ENCODE measurements around the gene ABCC3. TPM values are rescaled to one million over a fixed set of nuclear protein-coding genes. Genes with fewer than 3 reads are reported as not detected.

The ABCC3 gene
- total RNA-seq (100 to 1,000 TPM in 1 of 2 donors, 10 to 100 TPM in 1; 52.3 to 120 TPM), polyA plus RNA-seq (ENCODE audit: insufficient read length in 6 of 6) (10 to 100 TPM; 30.9 to 82.4 (median 47.5) TPM)
- long read RNA-seq, donor 1, full-length matches to known transcripts: 11 of 11 reads
- long read RNA-seq, donor 1, partial matches to known transcripts: 0 of 11 reads
- long read RNA-seq, donor 1, other reads (novel, unspliced or antisense): 0 of 11 reads
- long read RNA-seq, donor 2, full-length matches to known transcripts: 7 of 7 reads
- long read RNA-seq, donor 2, partial matches to known transcripts: 0 of 7 reads
- long read RNA-seq, donor 2, other reads (novel, unspliced or antisense): 0 of 7 reads
- long read RNA-seq, donor 3, partial matches to known transcripts: 0 of 2 reads
- long read RNA-seq, donor 3, other reads (novel, unspliced or antisense): 0 of 2 reads
- long read RNA-seq, donor 4, partial matches to known transcripts: 4 of 12 reads
- long read RNA-seq, donor 4, other reads (novel, unspliced or antisense): 4 of 12 reads
- long read RNA-seq, donor 5, full-length matches to known transcripts: 3 of 3 reads
- long read RNA-seq, donor 5, partial matches to known transcripts: 0 of 3 reads
- long read RNA-seq, donor 5, other reads (novel, unspliced or antisense): 0 of 3 reads
- long read RNA-seq, donor 6, partial matches to known transcripts: 0 of 1 reads
- long read RNA-seq, donor 6, other reads (novel, unspliced or antisense): 0 of 1 reads
- long read RNA-seq, donor 7, partial matches to known transcripts: 0 of 3 reads
- long read RNA-seq, donor 7, other reads (novel, unspliced or antisense): 0 of 3 reads
- long read RNA-seq, donor 8, partial matches to known transcripts: 0 of 3 reads
- long read RNA-seq, donor 8, other reads (novel, unspliced or antisense): 0 of 3 reads
- long read RNA-seq, donor 9: 0 reads
- long read RNA-seq, donor 10, transcript ABCC3-202 (12 exons, 1,881 nt): major isoform, 5 of 12 reads
- long read RNA-seq, donor 10, partial matches to known transcripts: 1 of 12 reads
- long read RNA-seq, donor 10, other reads (novel, unspliced or antisense): 6 of 12 reads
- long read RNA-seq, donor 11: 0 reads
- long read RNA-seq, donor 12, partial matches to known transcripts: 0 of 4 reads
- long read RNA-seq, donor 12, other reads (novel, unspliced or antisense): 0 of 4 reads

- Histone ChIP-seq H3K27me3 (peaks cover 0 to 67% of the 10 kb centered on the region in 2 donors), H3K4me1 (peaks cover 18 to 58% of the 10 kb centered on the region in 2 donors), H3K9me3 (no peaks in the 10 kb centered on the region), H3K4me3 (peak within 1 kb of the TSS; percentile 61 to 68), H3K36me3 (no peaks in the 10 kb centered on the region), H3K27ac (peak within 1 kb of the TSS; percentile 66 to 81)
- ATAC-seq: peak; percentile 73
- intact Hi-C loops (cut with DNase I): loop anchor here in 1 of 2 donors (10.0 kb wide), 1 partner anchor 50 kb away; no protein-coding TSS in a partner anchor
- DNase-seq: peak; percentile 44 to 92 (median 80)
- no peak for TF ChIP-seq CTCF (IDR thresholded peaks at IDR 0.05)
Observed at GRCh38 chr17:50634224-50634914, at the start of gene ABCC3. Gene ABCC3, plus strand, starts transcription at chr17:50634881. Its CDS starts 56 bp downstream, at chr17:50634937.

- no peak for DNase-seq
- Histone ChIP-seq H3K27ac (no peak overlapping the region), H3K4me3 (no peak overlapping the region), H3K4me1 (peaks cover 7 to 14% of the 10 kb centered on the region in 2 donors), H3K9me3 (no peaks in the 10 kb centered on the region), H3K36me3 (no peaks in the 10 kb centered on the region), H3K27me3 (peaks cover 0 to 3% of the 10 kb centered on the region in 2 donors)
- ATAC-seq: no peak
- TF ChIP-seq CTCF (IDR thresholded peaks at IDR 0.05): no peak
- intact Hi-C loops (cut with DNase I): no loop called here
Observed at GRCh38 chr17:50585346-50585745, 49.3 kb upstream of the ABCC3 start.

GRCh38 chr17:50585891-50586290 is 48.8 kb upstream of the ABCC3 start:
- no peaks in the 10 kb centered on the region for H3K27me3 ChIP-seq
- ATAC-seq (no peak), DNase-seq (peak in 1 of 4 donors; percentile 48)
- TF ChIP-seq CTCF (IDR thresholded peaks at IDR 0.05): no peak
- peaks cover 7 to 14% of the 10 kb centered on the region in 2 donors for H3K4me1 ChIP-seq
- no peaks in the 10 kb centered on the region for H3K36me3 ChIP-seq
- intact Hi-C loops (cut with DNase I): no loop called here
- no peak overlapping the region for H3K4me3 ChIP-seq
- no peak overlapping the region for H3K27ac ChIP-seq
- no peaks in the 10 kb centered on the region for H3K9me3 ChIP-seq

- no peak for ATAC-seq
Observed at GRCh38 chr17:50586421-50587247, 48.0 kb upstream of the ABCC3 start.

More at GRCh38 chr17:50586421-50587247, 48.0 kb upstream of the ABCC3 start:
- H3K4me3 ChIP-seq: no peak overlapping the region
- H3K4me1 ChIP-seq: peaks cover 7 to 14% of the 10 kb centered on the region in 2 donors
- no peaks in the 10 kb centered on the region for H3K9me3 ChIP-seq
- no peaks in the 10 kb centered on the region for H3K27me3 ChIP-seq
- no peaks in the 10 kb centered on the region for H3K36me3 ChIP-seq
- no peak overlapping the region for H3K27ac ChIP-seq
- no peak for TF ChIP-seq CTCF (IDR thresholded peaks at IDR 0.05)
- DNase-seq: no peak
- intact Hi-C loops (cut with DNase I): no loop called here
